DMS79 treated with DMSO at 0.1 percent for 48 hours (cell line): ENCODE results near the gene ACTL8.
"Not testable (repeated sequence)": the region's sequence is repeated elsewhere in the genome, so short reads cannot be mapped to it uniquely, and the experiment has no call there.

Experiments
- DNase-seq: peaks from one replicate; lab custom pipeline; 2025; lab: John Stamatoyannopoulos, UW

ACTL8 gene

GRCh38 chr1:17735348-17735747 lies 19.8 kb upstream of the ACTL8 start:
- DNase-seq: no peak

DNA sequence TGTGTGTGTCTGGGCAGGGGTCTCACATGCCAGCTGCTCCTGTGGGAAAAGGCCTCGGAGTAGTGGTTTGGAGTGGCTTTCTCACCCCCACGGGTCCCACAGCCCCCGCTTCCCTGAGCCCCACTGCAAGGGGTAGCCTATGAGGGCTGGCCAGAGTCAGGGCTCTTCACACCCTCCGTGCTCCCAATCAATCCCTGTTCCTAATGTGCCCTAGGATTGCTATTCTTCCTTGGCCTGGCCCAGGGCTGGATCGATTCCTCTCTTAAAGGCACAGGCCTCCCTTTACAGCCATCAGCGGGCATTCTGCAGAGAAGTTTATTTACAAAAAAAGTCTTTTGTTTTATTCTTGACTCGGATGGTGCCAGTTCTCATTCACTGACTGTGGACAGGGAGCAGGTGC lies 19.3 kb upstream of the ACTL8 start:
- no peak for DNase-seq

GRCh38 chr1:17736625-17737024 lies 18.5 kb upstream of the ACTL8 start:
- no peak for DNase-seq

DNA sequence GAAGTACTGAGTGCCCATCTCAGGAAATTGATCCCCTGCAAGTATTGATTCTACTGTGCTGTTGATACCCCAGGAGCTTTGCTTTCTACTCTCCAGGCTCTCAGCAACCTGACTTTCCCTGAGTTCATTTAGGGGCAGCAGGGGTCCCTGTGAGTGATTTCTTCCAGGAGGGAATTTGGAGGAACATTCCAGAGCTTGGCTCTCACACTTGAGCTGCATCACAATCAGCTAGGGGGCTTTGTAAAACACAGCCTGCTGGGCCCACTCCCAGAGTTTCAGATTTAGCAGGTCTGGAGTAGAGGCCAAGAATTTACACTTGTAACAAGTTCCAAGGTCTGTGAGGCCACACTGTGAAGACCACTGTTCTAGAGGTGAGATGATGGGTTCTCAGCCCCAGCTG lies 16.1 kb upstream of the ACTL8 start:
- DNase-seq: no peak

DNA sequence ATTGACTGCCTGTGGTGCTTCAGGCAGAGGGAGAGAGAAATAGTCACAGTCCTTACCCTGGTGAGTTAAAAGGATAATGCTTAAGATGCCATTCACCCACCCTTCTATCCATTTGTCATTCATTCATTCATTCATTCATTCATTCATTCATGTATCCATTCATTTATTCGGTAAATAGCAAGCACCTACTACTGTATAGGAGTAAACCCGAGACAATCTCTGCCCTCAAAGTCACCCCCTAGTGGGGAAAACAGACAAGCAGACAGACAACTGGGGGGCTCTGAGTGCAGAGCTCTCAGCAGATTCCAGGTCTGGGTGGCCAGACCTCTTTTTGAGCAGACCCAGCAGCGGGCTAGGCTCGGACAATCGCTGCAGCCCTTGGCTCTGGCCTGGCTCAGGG lies 14.1 kb upstream of the ACTL8 start:
- no peak for DNase-seq

- peak; percentile 81 for DNase-seq
These were observed 12.6 kb upstream of the ACTL8 start for GRCh38 chr1:17742583-17742982.

- DNase-seq: no peak
These were observed 12.0 kb upstream of the ACTL8 start for GRCh38 chr1:17743008-17743647.

GRCh38 chr1:17743925-17744324 lies 11.2 kb upstream of the ACTL8 start:
- DNase-seq: no peak

DNA sequence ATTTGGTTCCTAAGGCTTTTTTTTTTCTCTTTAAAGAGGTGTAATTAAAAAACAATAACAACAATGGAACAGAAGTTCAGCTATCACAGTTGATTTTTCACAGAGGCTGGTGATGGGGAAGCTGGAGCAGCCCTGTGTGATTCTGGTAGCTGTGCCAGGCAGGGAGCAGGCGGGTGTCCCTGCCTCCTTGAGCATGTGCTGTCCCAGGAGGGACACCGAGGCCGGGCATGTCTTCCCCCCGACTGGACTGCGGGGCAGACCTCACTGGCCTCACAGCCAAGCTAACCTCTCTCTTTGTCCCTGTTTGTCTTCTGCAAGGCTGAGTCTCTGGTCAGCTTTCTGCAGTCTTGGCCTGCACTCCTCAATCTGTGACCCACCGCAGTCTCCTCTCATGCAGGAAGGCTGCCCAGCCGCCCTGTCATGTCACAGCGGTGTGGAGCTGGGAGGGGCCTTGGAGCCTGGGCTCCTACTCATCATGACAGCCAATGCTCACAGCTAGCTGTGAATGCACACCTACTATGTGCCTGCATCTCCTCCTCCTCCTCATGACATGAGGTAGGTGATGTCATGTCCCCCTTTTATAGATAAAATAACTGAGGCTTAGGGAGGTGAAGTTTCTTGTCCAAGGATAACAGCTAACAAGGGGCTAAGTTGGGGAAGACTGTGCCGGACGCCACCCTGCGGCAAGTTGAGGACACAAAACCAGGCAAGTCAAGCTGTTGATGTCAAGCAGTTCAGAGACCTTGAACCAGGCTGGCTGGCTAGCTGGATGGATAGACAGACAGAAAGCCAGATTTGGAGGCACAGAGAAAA lies 10.3 kb upstream of the ACTL8 start:
- no peak for DNase-seq

GRCh38 chr1:17745479-17745955 lies 9.6 kb upstream of the ACTL8 start:
- DNase-seq: no peak

GRCh38 chr1:17746281-17746680 lies 8.9 kb upstream of the ACTL8 start:
- not testable (repeated sequence) for DNase-seq

DNA sequence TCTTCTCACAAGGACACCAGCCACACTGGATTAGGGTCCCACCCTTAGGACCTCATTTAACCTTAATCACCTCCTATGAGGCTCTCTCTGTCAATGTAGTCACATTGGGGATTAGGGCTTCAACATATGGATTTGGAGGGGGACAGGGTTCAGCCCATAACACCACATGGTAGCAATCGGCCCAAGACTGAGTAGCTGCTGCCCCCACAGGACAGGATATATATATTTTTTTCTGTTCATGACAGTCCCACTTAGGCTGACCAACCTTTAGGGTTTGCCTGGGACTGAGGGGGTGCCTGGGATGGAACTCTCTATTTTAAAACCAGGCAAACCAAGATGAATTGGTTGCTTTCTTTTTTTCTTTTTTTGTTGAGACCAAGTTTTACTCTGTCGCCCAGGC lies 8.2 kb upstream of the ACTL8 start:
- no peak for DNase-seq

DNA sequence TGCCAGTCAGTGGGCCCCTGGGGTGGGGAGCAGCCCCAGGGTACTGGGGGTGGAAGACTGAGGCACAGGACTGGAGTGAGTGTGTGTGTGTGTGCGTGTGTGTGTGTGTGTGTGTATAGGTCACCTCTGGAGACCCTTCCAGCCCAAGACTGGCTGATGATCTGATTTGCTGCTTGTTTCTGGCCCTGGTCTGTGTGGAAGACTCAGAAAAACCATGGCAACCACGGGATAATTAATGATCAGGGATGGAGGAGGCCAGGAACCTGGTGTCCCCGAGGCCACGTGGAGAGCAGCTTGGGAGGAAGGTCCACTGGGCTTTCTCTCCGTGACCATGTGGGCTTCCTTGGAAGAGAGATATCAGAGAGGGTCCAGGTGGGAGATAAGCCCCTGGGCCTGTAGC lies 4.8 kb upstream of the ACTL8 start:
- no peak for DNase-seq

GRCh38 chr1:17752356-17752755 lies 2.8 kb upstream of the ACTL8 start:
- DNase-seq: no peak

DNA sequence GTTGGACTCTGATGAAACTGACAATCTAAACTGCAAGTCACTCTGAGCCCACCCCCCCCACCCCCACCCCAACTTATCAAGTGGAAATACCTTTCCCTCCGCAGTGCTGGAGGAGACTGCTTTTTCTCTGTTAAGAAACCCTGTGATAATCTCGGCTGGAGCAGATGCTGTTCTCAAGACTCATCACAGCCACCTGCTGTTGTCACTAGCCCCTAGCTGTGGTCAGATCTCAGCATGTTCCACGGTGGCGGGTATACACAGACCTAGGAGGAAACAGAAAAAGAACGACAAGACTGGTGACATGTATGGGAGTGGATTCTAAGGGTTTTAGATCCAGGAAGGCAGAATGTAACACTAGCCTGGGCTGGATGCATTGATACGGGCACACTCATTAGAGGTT lies 2.3 kb downstream of the ACTL8 start:
- no peak for DNase-seq

DNA sequence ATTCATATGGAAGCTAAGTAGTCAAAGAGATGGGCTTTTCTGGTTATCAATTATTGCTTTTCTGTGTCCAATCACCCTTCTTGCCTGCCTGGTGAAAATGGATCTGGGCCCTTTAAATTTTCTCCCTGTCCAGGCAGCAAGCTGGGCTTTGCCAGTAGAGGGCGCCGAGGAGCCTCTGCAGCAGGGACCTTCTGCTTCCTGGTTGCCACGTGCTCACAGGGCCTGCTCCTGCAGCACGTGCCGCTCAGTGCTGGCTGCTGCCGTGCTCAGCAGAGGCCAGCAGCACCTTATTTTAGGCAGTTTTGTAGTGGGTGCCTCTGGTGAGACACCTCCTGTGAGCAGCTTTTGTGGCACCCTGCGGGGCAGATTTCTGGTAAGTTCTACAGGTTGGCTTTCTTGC lies 4.0 kb downstream of the ACTL8 start:
- DNase-seq: no peak

GRCh38 chr1:17762313-17762712 lies 7.2 kb downstream of the ACTL8 start:
- DNase-seq: peak; percentile 73

- no peak for DNase-seq
These were observed 8.3 kb downstream of the ACTL8 start for GRCh38 chr1:17763417-17763816.

DNA sequence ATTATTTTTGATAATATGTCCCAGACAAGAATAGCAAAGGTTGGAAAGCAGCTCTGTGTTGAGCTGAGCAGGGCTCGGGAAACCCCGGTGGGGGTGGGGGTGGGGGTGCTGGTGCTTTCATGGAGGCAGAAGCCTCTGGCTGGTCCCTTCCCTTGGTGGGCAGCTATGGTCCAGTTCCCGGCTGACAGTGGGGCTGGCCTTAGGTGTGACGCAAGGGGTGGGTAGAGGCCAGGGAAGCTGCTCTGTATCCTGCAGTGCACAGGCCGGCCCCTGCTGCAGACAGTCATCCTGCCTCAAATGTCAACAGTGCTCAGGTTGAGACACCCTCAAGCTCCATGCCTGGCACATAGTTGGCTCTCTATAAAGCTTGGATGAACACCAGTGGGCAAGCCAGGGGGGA lies 8.9 kb downstream of the ACTL8 start:
- no peak for DNase-seq

- DNase-seq: no peak
These were observed 9.5 kb downstream of the ACTL8 start for GRCh38 chr1:17764591-17764990.

DNA sequence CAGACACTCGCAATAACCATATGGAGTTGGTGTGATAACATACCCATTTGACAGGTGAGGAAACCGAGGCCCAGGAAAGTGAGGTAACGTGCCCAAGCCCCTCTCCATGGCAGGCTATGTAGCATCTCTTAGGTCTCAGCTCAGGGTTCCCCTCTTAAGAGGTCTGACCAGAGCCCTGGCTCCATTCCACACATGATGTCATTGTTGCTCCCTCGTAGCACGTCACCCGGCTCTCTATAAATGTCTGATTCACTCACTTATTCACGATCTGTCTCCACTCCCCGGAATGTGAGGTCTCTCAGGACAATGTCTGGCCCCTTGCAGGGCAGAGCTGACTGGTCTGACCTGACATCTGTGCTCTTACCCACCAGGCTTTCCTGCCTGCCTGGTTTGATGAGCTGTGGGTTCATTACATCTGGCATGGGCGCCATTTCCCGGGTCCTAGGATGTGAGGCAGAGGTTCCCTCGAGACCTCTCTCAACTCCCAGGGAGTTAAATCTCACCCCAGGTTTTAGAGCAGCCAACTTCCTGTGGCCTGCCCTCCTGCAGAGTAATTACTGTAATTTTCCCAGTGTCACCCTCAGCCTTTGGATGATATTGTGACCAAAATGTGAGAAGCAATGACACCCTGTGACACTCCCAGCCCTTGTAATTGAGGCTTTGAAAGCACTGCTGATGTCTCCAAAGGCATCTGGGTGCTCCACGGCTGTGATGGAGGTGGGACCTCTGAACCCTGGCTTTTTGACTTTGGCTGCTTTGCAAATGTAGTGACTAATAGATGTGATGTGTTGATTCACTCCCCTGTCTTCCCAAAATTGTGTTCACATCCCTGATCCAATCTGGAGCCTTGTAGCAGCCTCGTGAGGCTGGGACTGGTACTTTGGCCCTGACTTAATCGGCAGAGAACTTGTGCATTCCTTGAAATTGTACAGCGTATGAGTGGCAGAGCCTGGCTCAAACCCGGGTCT lies 10.6 kb downstream of the ACTL8 start:
- no peak for DNase-seq

- no peak for DNase-seq
These were observed 13.6 kb downstream of the ACTL8 start for GRCh38 chr1:17768651-17769241.
